IMR-90 (cell line): Measurements from ENCODE around the gene ADGRV1. TPM values are rescaled to one million over a fixed set of nuclear protein-coding genes. Genes with fewer than 3 reads are reported as not detected.

Experiments used
- ATAC-seq: fragments of 200-7000 bp; cut with Tn5 transposase; 2 replicates; pipeline ENCODE4 v1.9.1; 2020; ENCODE audit warnings: low read depth, mild to moderate bottlenecking, moderate library complexity
- BruUV-seq: library from RNA; stranded (reverse); fragments of 400-500 nt; replicated peaks from 2 replicates; lab custom pipeline; 2021; lab: Mats Ljungman, UMichigan
- CTCF ChIA-PET: fragments of 300-600 bp; formaldehyde crosslinking; extraction: SDS; loops from one replicate; lab custom pipeline; 2021; ENCODE audit warnings: antibody characterized with exemption; lab: Yijun Ruan, JAX
- POLR2A ChIA-PET: fragments of 300-600 bp; sonication (Branson Sonifier 250); formaldehyde crosslinking; loops from one replicate; lab custom pipeline; 2022; ENCODE audit warnings: antibody characterized with exemption; ENCODE audit not compliant: unreplicated experiment; lab: Charles Lee
- DNase-seq: peaks from one replicate; pipeline ENCODE4 v3.0.0; 2013
- H2AFZ ChIP-seq: replicated peaks from 2 replicates; pipeline ENCODE3; 2013; ENCODE audit warnings: low read length, mild to moderate bottlenecking; ENCODE audit not compliant: poor library complexity
- H2AK5ac ChIP-seq: 2 replicates; pipeline ENCODE4 v1.6.1; 2013; ENCODE audit warnings: low read depth, low read length, inconsistent platforms
- H2AK9ac ChIP-seq: replicated peaks from 2 replicates; pipeline ENCODE3; 2013; ENCODE audit warnings: mild to moderate bottlenecking, low read depth, low read length, moderate library complexity; ENCODE audit not compliant: poor library complexity
- H2BK120ac ChIP-seq: 2 replicates; pipeline ENCODE4 v1.6.1; 2013; ENCODE audit warnings: low read depth, low read length, inconsistent platforms
- H2BK15ac ChIP-seq: 3 replicates; pipeline ENCODE4 v1.6.1; 2013; ENCODE audit warnings: low read depth, low read length, inconsistent platforms
- H2BK20ac ChIP-seq: 2 replicates; pipeline ENCODE4 v1.6.1; 2013; ENCODE audit warnings: low read depth, mild to moderate bottlenecking, inconsistent platforms, low read length, moderate library complexity
- H2BK5ac ChIP-seq: 2 replicates; pipeline ENCODE4 v1.6.1; 2013; ENCODE audit warnings: mild to moderate bottlenecking, low read depth, low read length, inconsistent platforms; ENCODE audit not compliant: poor library complexity, severe bottlenecking
- H3K14ac ChIP-seq: replicated peaks from 2 replicates; pipeline ENCODE4 v1.6.1; 2013; ENCODE audit warnings: low read depth, low read length, inconsistent platforms
- H3K18ac ChIP-seq: 2 replicates; pipeline ENCODE4 v1.6.1; 2013; ENCODE audit warnings: low read depth, low read length, control low read depth
- H3K23ac ChIP-seq: 2 replicates; pipeline ENCODE4 v1.6.1; 2013; ENCODE audit warnings: low read depth, low read length, inconsistent platforms
- H3K27ac ChIP-seq: 2 replicates; pipeline ENCODE4 v1.5.1; 2013; ENCODE audit warnings: mild to moderate bottlenecking, control low read depth, low read length; ENCODE audit not compliant: insufficient read depth
- H3K27me3 ChIP-seq: 2 replicates; pipeline ENCODE4 v1.6.1; 2013; ENCODE audit warnings: low read length; ENCODE audit not compliant: control insufficient read depth, insufficient read depth
- H3K36me3 ChIP-seq: 2 replicates; pipeline ENCODE4 v1.6.1; 2013; ENCODE audit warnings: low read length, mixed read lengths; ENCODE audit not compliant: control insufficient read depth, insufficient read depth
- H3K4ac ChIP-seq: 2 replicates; pipeline ENCODE4 v1.6.1; 2013; ENCODE audit warnings: low read depth, low read length, inconsistent platforms
- H3K4me1 ChIP-seq: 2 replicates; pipeline ENCODE4 v1.6.1; 2013; ENCODE audit warnings: low read length, mixed read lengths; ENCODE audit not compliant: control insufficient read depth, insufficient read depth
- H3K4me2 ChIP-seq: 2 replicates; pipeline ENCODE4 v1.6.1; 2013; ENCODE audit warnings: low read depth, mild to moderate bottlenecking, control low read depth, low read length, moderate library complexity
- H3K4me3 ChIP-seq: 2 replicates; pipeline ENCODE4 v1.5.1; 2013; ENCODE audit warnings: low read depth, mild to moderate bottlenecking, control low read depth, low read length, moderate library complexity; ENCODE audit not compliant: insufficient read depth
- H3K56ac ChIP-seq: 2 replicates; pipeline ENCODE4 v1.6.1; 2013; ENCODE audit warnings: low read length, inconsistent platforms; ENCODE audit not compliant: insufficient read depth; ENCODE audit errors: extremely low read depth
- H3K79me1 ChIP-seq, 2 experiments: 2 replicates each; pipeline ENCODE4 v1.6.1; 2013; ENCODE audit warnings: low read length in 2 of 2, inconsistent platforms in 1 of 2, low read depth in 1 of 2
- H3K9ac ChIP-seq: 2 replicates; pipeline ENCODE4 v1.6.1; 2013; ENCODE audit warnings: low read depth, low read length, control low read depth
- H3K9me1 ChIP-seq: 2 replicates; pipeline ENCODE4 v1.6.1; 2013; ENCODE audit warnings: low read length, inconsistent platforms; ENCODE audit not compliant: insufficient read depth
- H3K9me3 ChIP-seq: 2 replicates; pipeline ENCODE4 v1.6.1; 2013; ENCODE audit warnings: low read length; ENCODE audit not compliant: control insufficient read depth, insufficient read depth
- H4K20me1 ChIP-seq: 2 replicates; pipeline ENCODE4 v1.6.1; 2013; ENCODE audit warnings: low read length, inconsistent platforms; ENCODE audit not compliant: insufficient read depth
- H4K5ac ChIP-seq: 2 replicates; pipeline ENCODE4 v1.6.1; 2013; ENCODE audit warnings: mild to moderate bottlenecking, low read depth, low read length, control low read depth
- H4K8ac ChIP-seq, 2 experiments: 2 replicates each; pipeline ENCODE4 v1.6.1; 2013; ENCODE audit warnings: low read depth in 2 of 2, low read length in 2 of 2, control low read depth in 1 of 2, inconsistent platforms in 1 of 2
- H4K91ac ChIP-seq: 2 replicates; pipeline ENCODE4 v1.6.1; 2013; ENCODE audit warnings: low read depth, low read length, inconsistent platforms; ENCODE audit not compliant: insufficient read depth
- BHLHE40 ChIP-seq: fragments of 150-350 bp; IDR thresholded peaks from 2 replicates; pipeline ENCODE4 v1.6.1; 2016; ENCODE audit warnings: mild to moderate bottlenecking, low read depth, low read length
- CHD1 ChIP-seq: IDR thresholded peaks from 2 replicates; pipeline ENCODE4 v1.6.1; 2012; ENCODE audit warnings: low read depth, low read length, improper control_type of control experiment
- ELK1 ChIP-seq: fragments of 150-350 bp; IDR thresholded peaks from 2 replicates; pipeline ENCODE4 v1.6.1; 2016; ENCODE audit warnings: low read depth, mild to moderate bottlenecking, low read length, moderate library complexity, borderline replicate concordance
- FOS ChIP-seq: fragments of 150-350 bp; IDR thresholded peaks from 2 replicates; pipeline ENCODE4 v1.6.1; 2016; ENCODE audit warnings: low read depth, low read length
- MAFK ChIP-seq: IDR thresholded peaks from 2 replicates; pipeline ENCODE4 v1.6.1; 2012; ENCODE audit warnings: low read depth, low read length, improper control_type of control experiment
- MAZ ChIP-seq: IDR thresholded peaks from 2 replicates; pipeline ENCODE4 v1.6.1; 2012; ENCODE audit warnings: low read depth, mild to moderate bottlenecking, low read length, improper control_type of control experiment, moderate library complexity, borderline replicate concordance
- MXI1 ChIP-seq: IDR thresholded peaks from 2 replicates; pipeline ENCODE4 v1.6.1; 2012; ENCODE audit warnings: low read depth, mild to moderate bottlenecking, low read length, moderate library complexity, borderline replicate concordance
- NFE2L2 ChIP-seq: fragments of 150-350 bp; IDR thresholded peaks from 2 replicates; pipeline ENCODE4 v1.6.1; 2016; ENCODE audit warnings: low read depth, mild to moderate bottlenecking, low read length
- RAD21 ChIP-seq: IDR thresholded peaks from 2 replicates; pipeline ENCODE4 v1.6.1; 2012; ENCODE audit warnings: low read length, improper control_type of control experiment
- RCOR1 ChIP-seq: IDR thresholded peaks from 2 replicates; pipeline ENCODE4 v1.6.1; 2012; ENCODE audit warnings: mild to moderate bottlenecking, low read length, improper control_type of control experiment; ENCODE audit not compliant: insufficient replicate concordance
- RFX5 ChIP-seq: IDR thresholded peaks from 2 replicates; pipeline ENCODE4 v1.8.0; 2012; ENCODE audit warnings: low read depth, mild to moderate bottlenecking, low read length, moderate library complexity
- SMC3 ChIP-seq: fragments of 150-350 bp; IDR thresholded peaks from 2 replicates; pipeline ENCODE4 v1.6.1; 2016; ENCODE audit warnings: low read depth, mild to moderate bottlenecking, antibody characterized with exemption, low read length, moderate library complexity
- WGBS, 2 experiments: methylation state at CpG; one replicate each; pipeline versions ENCODE4 v1.1.5 to v1.1.7; 2013; ENCODE audit warnings: missing lambda C conversion rate in 2 of 2; ENCODE audit not compliant: insufficient read length in 1 of 2; ENCODE audit errors: extremely low coverage in 2 of 2; 5-methylcytosine and 5-hydroxymethylcytosine counted together
- dilution Hi-C: fragments of 300-500 bp; cut with HindIII; formaldehyde crosslinking; loops from one replicate; pipeline ENCODE4 v1.14.3; 2018; ENCODE audit warnings: low sequenced_read_pairs; ENCODE audit not compliant: unreplicated experiment
- in situ Hi-C: fragments of 300-500 bp; cut with MboI; formaldehyde crosslinking; loops from 3 replicates; pipeline ENCODE4 v1.14.3; 2019; ENCODE audit warnings: low sequenced_read_pairs, inconsistent platforms, mixed read lengths
- intact Hi-C: fragments of 100-400 bp; cut with micrococcal nuclease; formaldehyde crosslinking; loops from 2 replicates; pipeline ENCODE4 v1.10.0; 2022
- polyA plus RNA-seq, 3 experiments: library from polyadenylated mRNA; depleted of rRNA; stranded (reverse); fragments of >200 nt; gene quantifications; 2 replicates each; pipeline ENCODE4 v1.2.3, GENCODE V29; 2012; ENCODE audit warnings: low replicate concordance in 1 of 3
- total RNA-seq: library from RNA; depleted of rRNA; stranded (reverse); fragments of >200 nt; gene quantifications from 2 replicates; pipeline ENCODE4 v1.2.3, GENCODE V29; 2012
- TF ChIP-seq, protein P1 (sequence below): conservative IDR thresholded peaks from 2 replicates; pipeline ENCODE4 v1.5.1; 2012; ENCODE audit warnings: mild to moderate bottlenecking, low read depth, low read length, improper control_type of control experiment
- TF ChIP-seq, protein P2 (sequence below): fragments of 150-350 bp; IDR thresholded peaks from 2 replicates; pipeline ENCODE4 v1.6.1; 2017; ENCODE audit warnings: mild to moderate bottlenecking, antibody characterized with exemption, low read length, low read depth

Gene ADGRV1
- total and polyA plus RNA-seq, 2 of the 4 experiments (the other 2 are of a cell fraction), result under 0.01 TPM; not detected in 1

DNA sequence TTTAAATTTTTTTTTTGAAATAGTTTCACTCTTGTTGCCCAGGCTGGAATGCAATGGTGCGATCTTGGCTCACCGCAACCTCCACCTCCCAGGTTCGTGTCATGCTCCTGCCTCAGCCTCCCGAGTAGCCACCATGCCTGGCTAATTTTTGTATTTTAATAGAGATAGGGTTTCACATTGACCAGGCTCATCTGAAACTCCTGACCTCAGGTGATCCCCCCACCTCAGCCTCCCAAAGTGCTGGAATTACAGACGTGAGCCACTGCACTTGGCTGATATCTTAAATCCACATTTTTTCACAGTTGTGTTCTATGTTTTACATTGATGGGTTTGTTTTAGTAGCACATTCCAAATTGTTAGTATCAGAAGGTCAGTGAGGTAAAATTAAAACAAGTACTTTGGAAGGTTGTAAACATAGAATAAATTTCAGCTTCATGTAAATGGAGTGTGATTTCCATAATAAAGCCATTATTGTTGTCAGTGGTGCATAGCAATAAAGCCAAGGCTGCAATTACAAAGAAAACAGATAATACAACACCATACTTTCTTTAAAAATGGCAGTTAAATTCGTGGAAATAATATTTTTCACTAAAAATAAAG lies 537.3 kb downstream of the ADGRV1 start:
- Histone ChIP-seq H2AFZ (no peak overlapping the region), H2AK5ac (no peak overlapping the region), H2AK9ac (no peak overlapping the region), H2BK5ac (no peak overlapping the region), H3K4me2 (0 out of 2 replicates have a peak overlapping the region, but pooled peaks have one; percentile 33), H3K36me3 (no peaks in the 10 kb centered on the region), H3K56ac (no peak overlapping the region), H3K27ac (no peak overlapping the region), H4K5ac (no peak overlapping the region), H2BK120ac (no peak overlapping the region), H2BK15ac (no peak overlapping the region), H3K4me1 (no peaks in the 10 kb centered on the region; the same call in 1 of the 2 replicates), H4K8ac (no peak overlapping the region), H3K4me3 (no peak overlapping the region), H4K20me1 (no peaks in the 10 kb centered on the region), H3K4ac (no peak overlapping the region), H3K23ac (no peak overlapping the region), H3K27me3 (no peaks in the 10 kb centered on the region), H3K18ac (no peak overlapping the region), H3K79me1 (no peaks in the 10 kb centered on the region), H4K91ac (no peak overlapping the region), H3K9me3 (no peaks in the 10 kb centered on the region), H2BK20ac (no peak overlapping the region), H3K9me1 (no peaks in the 10 kb centered on the region; the same call in 1 of the 2 replicates), H3K9ac (no peak overlapping the region), H3K14ac (no peak overlapping the region)
- in situ Hi-C loops, result loop anchor here (5.0 kb wide), 2 partner anchors 229 to 291 kb away; no protein-coding TSS in a partner anchor
- ATAC-seq, result no peak
- dilution Hi-C loops, result no loop called here
- DNase-seq, result no peak
- TF ChIP-seq MXI1, result no peak
- no peak for TF ChIP-seq SMC3
- TF ChIP-seq MAFK, result no peak
- no peak for TF ChIP-seq CHD1
- no peak for TF ChIP-seq RFX5
- no peak for TF ChIP-seq NFE2L2
- no peak for TF ChIP-seq RAD21
- no peak for TF ChIP-seq ELK1
- no peak for TF ChIP-seq RCOR1
- no peak for TF ChIP-seq BHLHE40
- no peak for TF ChIP-seq FOS
- TF ChIP-seq, protein P1, sequence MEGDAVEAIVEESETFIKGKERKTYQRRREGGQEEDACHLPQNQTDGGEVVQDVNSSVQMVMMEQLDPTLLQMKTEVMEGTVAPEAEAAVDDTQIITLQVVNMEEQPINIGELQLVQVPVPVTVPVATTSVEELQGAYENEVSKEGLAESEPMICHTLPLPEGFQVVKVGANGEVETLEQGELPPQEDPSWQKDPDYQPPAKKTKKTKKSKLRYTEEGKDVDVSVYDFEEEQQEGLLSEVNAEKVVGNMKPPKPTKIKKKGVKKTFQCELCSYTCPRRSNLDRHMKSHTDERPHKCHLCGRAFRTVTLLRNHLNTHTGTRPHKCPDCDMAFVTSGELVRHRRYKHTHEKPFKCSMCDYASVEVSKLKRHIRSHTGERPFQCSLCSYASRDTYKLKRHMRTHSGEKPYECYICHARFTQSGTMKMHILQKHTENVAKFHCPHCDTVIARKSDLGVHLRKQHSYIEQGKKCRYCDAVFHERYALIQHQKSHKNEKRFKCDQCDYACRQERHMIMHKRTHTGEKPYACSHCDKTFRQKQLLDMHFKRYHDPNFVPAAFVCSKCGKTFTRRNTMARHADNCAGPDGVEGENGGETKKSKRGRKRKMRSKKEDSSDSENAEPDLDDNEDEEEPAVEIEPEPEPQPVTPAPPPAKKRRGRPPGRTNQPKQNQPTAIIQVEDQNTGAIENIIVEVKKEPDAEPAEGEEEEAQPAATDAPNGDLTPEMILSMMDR, result no peak
- TF ChIP-seq, protein P2, sequence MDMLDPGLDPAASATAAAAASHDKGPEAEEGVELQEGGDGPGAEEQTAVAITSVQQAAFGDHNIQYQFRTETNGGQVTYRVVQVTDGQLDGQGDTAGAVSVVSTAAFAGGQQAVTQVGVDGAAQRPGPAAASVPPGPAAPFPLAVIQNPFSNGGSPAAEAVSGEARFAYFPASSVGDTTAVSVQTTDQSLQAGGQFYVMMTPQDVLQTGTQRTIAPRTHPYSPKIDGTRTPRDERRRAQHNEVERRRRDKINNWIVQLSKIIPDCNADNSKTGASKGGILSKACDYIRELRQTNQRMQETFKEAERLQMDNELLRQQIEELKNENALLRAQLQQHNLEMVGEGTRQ, result no peak
- TF ChIP-seq MAZ, result no peak
- BruUV-seq, result no TSS peak
- ChIA-PET POLR2A (no interaction called here), CTCF (interaction anchor here (0.6 kb wide), 1 partner anchor 291 kb away, joined by 3 read pairs; no protein-coding TSS in a partner anchor)
- intact Hi-C loops, result no loop called here
- WGBS, 2 experiments, result no CpG with 5 or more reads among the region's 6 CpGs
